Prostate gland (tissue), 2 donors: ENCODE data around the gene MCUR1. TPM values are rescaled to one million over a fixed set of nuclear protein-coding genes. Genes with fewer than 3 reads are reported as not detected.

Source experiments
- DNase-seq: peaks from one replicate; pipeline ENCODE4 v3.0.0-alpha.2; 2019; ENCODE audit warnings: low spot score
- H3K27ac ChIP-seq, 2 donors: fragments of 200-600 bp; sonication (generic); 2 replicates each; pipeline ENCODE4 v1.5.1; 2017 to 2019
- H3K27me3 ChIP-seq: fragments of 200-600 bp; sonication (generic); replicated peaks from 2 replicates; pipeline ENCODE4 v1.5.1; 2019; ENCODE audit not compliant: insufficient read depth
- H3K36me3 ChIP-seq, 2 donors: fragments of 200-600 bp; sonication (generic); 1 replicate in 1 of 2; 2 replicates in 1 of 2; pipeline versions ENCODE4 v1.5.1 to v1.8.1; 2017 to 2019
- H3K4me1 ChIP-seq: fragments of 200-600 bp; sonication (generic); replicated peaks from 2 replicates; pipeline ENCODE4 v1.5.1; 2019
- H3K4me3 ChIP-seq, 2 donors: fragments of 200-600 bp; sonication (generic); 2 replicates each; pipeline ENCODE4 v1.5.1; 2017 to 2019
- H3K9me3 ChIP-seq: fragments of 200-600 bp; sonication (generic); 2 replicates; pipeline ENCODE4 v1.5.1; 2017
- POLR2A ChIP-seq: fragments of 450-650 bp; IDR thresholded peaks from one replicate; pipeline ENCODE4 v1.6.1; 2016; ENCODE audit warnings: antibody characterized with exemption, mild to moderate bottlenecking
- POLR2AphosphoS5 ChIP-seq: sonication (generic); formaldehyde crosslinking; IDR thresholded peaks from one replicate; pipeline ENCODE4 v1.6.1; 2017; ENCODE audit warnings: antibody characterized with exemption
- WGBS: methylation state at CpG from one replicate; pipeline ENCODE4 v1.1.5; 2018; 5-methylcytosine and 5-hydroxymethylcytosine counted together
- intact Hi-C: fragments of 100-400 bp; cut with DNase I; formaldehyde crosslinking; loops from one replicate; pipeline ENCODE4 v1.14.2; 2022
- total RNA-seq, 2 donors: library from RNA; depleted of rRNA; stranded (reverse); fragments of >200 nt; gene quantifications; one replicate each; pipeline ENCODE4 v1.1.0, GENCODE V29; 2016
- TF ChIP-seq, protein P1 (sequence below), 4 experiments: fragments of 200-600 bp in 2 of 4; fragments of 450-650 bp in 2 of 4; sonication (generic) in 2 of 4; IDR thresholded peaks; 1 replicate in 3 of 4; 2 replicates in 1 of 4; pipeline ENCODE4 v1.5.1; 2016 to 2019; ENCODE audit warnings: antibody characterized with exemption in 4 of 4, mild to moderate bottlenecking in 2 of 4, moderate library complexity in 2 of 4

MCUR1 gene
- total RNA-seq, 2 donors from 2014 or later, result 13.7 to 16.8 TPM

GRCh38 chr6:13743736-13744127, 70.6 kb downstream of the MCUR1 start:
- no peaks in the 10 kb centered on the region for H3K9me3 ChIP-seq
- no peak overlapping the region for H3K4me3 ChIP-seq
- TF ChIP-seq POLR2AphosphoS5 (no peak), POLR2A (no peak)
- TF ChIP-seq, protein P1, sequence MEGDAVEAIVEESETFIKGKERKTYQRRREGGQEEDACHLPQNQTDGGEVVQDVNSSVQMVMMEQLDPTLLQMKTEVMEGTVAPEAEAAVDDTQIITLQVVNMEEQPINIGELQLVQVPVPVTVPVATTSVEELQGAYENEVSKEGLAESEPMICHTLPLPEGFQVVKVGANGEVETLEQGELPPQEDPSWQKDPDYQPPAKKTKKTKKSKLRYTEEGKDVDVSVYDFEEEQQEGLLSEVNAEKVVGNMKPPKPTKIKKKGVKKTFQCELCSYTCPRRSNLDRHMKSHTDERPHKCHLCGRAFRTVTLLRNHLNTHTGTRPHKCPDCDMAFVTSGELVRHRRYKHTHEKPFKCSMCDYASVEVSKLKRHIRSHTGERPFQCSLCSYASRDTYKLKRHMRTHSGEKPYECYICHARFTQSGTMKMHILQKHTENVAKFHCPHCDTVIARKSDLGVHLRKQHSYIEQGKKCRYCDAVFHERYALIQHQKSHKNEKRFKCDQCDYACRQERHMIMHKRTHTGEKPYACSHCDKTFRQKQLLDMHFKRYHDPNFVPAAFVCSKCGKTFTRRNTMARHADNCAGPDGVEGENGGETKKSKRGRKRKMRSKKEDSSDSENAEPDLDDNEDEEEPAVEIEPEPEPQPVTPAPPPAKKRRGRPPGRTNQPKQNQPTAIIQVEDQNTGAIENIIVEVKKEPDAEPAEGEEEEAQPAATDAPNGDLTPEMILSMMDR (IDR thresholded peaks at IDR 0.05), result no peak
- intact Hi-C loops, result no loop called here
- H3K4me1 ChIP-seq, result no peaks in the 10 kb centered on the region
- 86% methylated on average over 7 of the region's 7 CpGs for WGBS
- H3K36me3 ChIP-seq, result no peaks in the 10 kb centered on the region
- no peak for DNase-seq
- no peak overlapping the region for H3K27ac ChIP-seq
- H3K27me3 ChIP-seq, result no peaks in the 10 kb centered on the region

- intact Hi-C loops, result no loop called here
- H3K27me3 ChIP-seq, result no peaks in the 10 kb centered on the region
- H3K4me3 ChIP-seq, result no peak overlapping the region
- no peaks in the 10 kb centered on the region for H3K9me3 ChIP-seq
- DNase-seq, result no peak
- H3K27ac ChIP-seq, result no peak overlapping the region
- no peaks in the 10 kb centered on the region for H3K36me3 ChIP-seq
- 64% methylated on average over 34 of the region's 56 CpGs for WGBS
- no peaks in the 10 kb centered on the region for H3K4me1 ChIP-seq
- TF ChIP-seq POLR2A (no peak), POLR2AphosphoS5 (no peak)
- TF ChIP-seq, protein P1 (IDR thresholded peaks at IDR 0.05), result no peak
Observed at GRCh38 chr6:13742961-13743735, 71.2 kb downstream of the MCUR1 start.

DNA sequence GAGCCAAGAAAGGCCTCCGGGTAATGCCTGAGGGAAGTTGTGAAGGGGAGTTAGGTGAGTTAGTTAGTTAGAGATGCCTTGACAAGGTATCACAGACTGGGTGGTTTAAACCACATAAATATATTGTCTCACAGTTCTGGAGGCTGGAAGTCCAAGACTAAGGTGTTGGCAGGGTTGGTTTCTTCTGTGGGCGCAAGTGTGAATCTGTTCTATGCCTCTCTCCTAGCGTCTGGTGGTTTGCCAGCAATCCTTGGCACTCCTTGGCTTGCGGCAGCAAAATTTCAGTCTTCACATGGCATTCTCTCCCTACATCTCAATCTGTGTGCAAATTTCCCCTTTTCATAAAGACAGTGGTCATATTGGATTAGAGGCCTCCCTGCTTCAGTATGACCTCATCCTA, 73.0 kb downstream of the MCUR1 start:
- intact Hi-C loops, result no loop called here
- H3K4me3 ChIP-seq, result no peak overlapping the region
- no peak overlapping the region for H3K27ac ChIP-seq
- H3K36me3 ChIP-seq, result no peaks in the 10 kb centered on the region
- no peaks in the 10 kb centered on the region for H3K4me1 ChIP-seq
- H3K9me3 ChIP-seq, result no peaks in the 10 kb centered on the region
- DNase-seq, result no peak
- 86% methylated on average over 4 of the region's 4 CpGs for WGBS
- TF ChIP-seq POLR2AphosphoS5 (no peak), POLR2A (no peak)
- TF ChIP-seq, protein P1 (IDR thresholded peaks at IDR 0.05), result no peak
- H3K27me3 ChIP-seq, result no peaks in the 10 kb centered on the region

Other genes with a start within 250 kb of the MCUR1 start
- gene SIRT5, start 240.0 kb downstream of the MCUR1 start, total RNA-seq, result 10 to 100 TPM in 1 of 2 donors, 1 to 10 TPM in 1; 9.1 to 11.5 TPM
- gene NOL7, start 199.2 kb downstream of the MCUR1 start, total RNA-seq, result 100 to 1,000 TPM in 1 of 2 donors, 10 to 100 TPM in 1; 68.3 to 108 TPM
- gene RANBP9, start 102.7 kb downstream of the MCUR1 start, total RNA-seq, result 10 to 100 TPM; 37.8 to 59.0 TPM
- gene RNF182, start 110.4 kb upstream of the MCUR1 start, total RNA-seq, result 1 to 10 TPM in 1 of 2 donors, not detected in 1; 3.2 TPM